HG02840 (cell line): ENCODE results near the gene MCUB.
A peak's percentile ranks its signal among the peaks of the same experiment; 100 is the strongest.
"Not testable (repeated sequence)": the region's sequence is repeated elsewhere in the genome, so short reads cannot be mapped to it uniquely, and the experiment has no call there.

Experiments
- ATAC-seq: cut with Tn5 transposase; IDR thresholded peaks from one replicate; pipeline ENCODE4 v1.9.1; 2021; ENCODE audit warnings: mild to moderate bottlenecking, moderate library complexity, moderate number of reproducible peaks; ENCODE audit not compliant: unreplicated experiment, low FRiP score

The MCUB gene, protein sequence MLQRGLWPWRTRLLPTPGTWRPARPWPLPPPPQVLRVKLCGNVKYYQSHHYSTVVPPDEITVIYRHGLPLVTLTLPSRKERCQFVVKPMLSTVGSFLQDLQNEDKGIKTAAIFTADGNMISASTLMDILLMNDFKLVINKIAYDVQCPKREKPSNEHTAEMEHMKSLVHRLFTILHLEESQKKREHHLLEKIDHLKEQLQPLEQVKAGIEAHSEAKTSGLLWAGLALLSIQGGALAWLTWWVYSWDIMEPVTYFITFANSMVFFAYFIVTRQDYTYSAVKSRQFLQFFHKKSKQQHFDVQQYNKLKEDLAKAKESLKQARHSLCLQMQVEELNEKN

DNA sequence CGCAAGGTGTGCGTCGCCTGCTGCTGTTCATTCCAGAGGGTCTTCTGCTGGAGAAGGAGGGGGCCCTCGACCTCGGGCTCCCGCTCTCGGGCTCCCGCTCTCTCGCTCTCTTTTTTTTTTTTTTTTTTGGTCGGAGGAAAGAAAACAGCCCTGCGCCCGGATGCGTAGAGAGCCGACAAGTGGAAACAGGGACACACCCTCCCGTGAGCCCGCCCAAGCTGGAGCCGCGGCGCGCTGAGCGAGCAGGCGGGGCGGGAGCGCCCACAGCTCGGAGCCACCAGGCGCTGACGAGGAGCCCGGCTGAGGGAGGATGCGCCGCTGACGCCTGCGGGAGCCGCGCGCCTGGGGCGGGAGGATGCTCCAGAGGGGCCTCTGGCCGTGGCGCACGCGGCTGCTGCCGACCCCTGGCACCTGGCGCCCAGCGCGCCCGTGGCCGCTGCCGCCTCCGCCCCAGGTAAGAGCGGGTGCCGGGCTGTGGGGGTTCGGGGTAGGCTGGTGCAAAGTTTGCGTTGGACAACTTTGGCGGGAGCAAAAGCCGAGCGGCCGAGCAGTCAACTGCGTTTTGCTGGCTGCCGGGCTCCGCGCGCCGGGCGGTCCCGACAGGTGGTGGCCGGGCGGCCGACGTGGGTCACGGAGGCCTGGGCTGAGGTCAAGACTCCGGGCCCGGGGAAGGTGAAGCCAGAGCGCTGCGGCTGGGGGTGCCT is at the start of gene MCUB:
TSS of gene MCUB (plus strand) at position 264 of the 704 bp plus-strand sequence. CDS start at position 356, 92 bp downstream.
- ATAC-seq: peak; percentile 90

DNA sequence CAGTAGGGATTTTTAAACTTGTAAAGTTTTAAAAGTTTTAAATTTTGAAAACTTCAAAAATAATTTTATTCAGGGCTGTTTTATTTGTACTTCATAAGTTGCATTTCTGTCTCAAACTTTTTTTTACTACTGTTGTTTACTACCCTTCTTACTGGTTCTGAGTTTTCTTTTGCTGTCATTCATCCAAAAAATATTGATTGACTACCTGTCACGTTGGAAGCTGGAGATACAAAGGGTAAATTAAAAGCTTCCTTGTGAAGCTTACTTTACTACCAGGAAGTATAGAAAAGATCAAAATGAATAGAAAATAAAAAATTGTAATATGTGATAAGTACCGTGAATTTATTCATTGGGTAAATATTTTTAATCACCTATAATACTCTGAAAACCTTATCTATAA is 49.4 kb upstream of the MCUB start:
- no peak for ATAC-seq

DNA sequence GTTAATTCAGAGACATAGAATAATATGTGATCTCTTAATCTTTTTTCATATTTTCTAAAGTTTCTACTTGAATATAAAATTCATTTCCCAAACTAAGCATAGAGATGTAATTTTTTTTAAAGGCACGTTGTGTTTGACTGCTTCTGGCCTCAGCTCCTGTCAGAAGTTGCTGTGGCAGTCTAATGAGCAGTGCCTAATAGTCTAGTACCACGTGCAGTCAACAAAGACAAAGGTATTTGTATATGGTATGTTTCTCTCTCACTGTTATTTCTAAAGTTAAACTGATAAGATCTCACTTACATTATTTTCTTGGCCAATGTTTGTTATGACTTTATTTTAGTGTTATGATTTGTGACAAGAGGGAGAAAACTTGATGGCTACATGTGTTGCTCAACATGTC is 48.6 kb upstream of the MCUB start:
- ATAC-seq: no peak

DNA sequence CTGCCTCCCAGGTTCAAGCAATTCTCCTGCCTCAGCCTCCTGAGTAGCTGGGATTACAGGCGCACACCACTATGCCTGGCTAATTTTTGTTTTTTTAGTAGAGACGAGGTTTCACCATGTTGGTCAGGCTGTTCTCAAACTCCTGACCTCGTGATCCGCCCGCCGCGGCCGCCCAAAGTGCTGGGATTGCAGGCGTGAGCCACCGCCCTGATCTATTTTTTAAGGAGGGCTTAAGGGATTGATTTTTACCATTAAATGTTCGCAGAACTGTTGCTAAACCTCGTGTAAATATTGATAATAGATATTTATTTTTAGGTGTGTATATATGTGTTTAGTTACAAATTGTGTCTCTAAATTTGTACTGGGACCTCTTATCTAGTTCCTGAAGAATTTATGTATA is 46.7 kb upstream of the MCUB start:
- not testable (repeated sequence) for ATAC-seq

DNA sequence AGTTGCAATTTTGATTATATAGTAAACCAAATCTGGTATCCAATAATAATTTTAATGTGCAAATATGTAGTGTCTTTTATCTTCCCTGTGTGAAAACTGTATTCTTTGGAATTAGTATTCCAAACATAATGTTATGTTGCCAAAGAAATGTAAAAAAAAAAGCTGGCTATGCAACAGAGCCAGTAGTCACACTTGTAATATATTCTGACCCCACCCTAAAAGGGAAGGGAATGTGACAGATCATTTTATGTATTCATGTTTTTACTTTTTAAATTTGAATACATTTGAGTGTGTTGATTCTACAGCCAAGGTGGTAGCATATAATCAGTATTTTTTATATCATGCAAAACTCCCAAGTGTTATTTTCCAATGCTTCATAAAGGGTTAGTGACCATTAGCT is 27.9 kb upstream of the MCUB start:
- no peak for ATAC-seq

DNA sequence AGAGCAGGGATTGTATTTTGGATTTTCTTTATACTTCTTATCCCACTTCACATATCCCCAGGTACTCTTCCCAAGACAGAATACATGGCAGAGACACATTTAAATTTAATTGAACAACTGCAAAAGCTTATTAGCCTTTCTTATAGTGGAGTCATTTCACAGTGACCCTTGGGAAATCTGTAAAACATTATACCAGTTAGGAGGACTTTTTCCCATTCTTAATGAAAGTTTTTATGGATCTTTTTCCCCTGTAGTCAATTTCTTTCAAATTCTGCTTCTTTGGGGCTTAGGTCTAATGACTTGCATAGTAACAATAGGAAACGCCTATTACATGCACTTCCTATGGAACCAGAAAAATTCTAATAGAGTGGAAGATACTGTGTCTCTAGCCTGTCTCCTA is 14.6 kb upstream of the MCUB start:
- ATAC-seq: no peak

DNA sequence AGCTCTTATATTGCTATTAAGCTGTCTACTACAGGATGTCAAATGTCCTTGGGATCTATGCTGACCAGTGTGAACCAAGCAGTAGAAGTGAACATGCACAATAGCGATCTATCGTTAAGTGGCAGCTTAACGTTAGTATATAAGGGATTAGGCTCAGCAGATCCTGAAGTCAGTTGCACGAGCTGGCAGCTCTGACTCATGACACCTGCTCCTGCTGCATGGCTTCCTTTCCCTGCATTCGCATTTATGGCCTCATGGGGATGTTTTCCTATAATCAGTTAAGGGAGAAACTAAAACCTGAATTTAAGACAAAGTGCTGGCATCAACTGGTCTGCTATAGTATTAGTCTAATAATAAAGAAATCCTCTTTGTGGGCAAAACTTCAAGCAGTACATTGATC is 12.7 kb upstream of the MCUB start:
- ATAC-seq: no peak

DNA sequence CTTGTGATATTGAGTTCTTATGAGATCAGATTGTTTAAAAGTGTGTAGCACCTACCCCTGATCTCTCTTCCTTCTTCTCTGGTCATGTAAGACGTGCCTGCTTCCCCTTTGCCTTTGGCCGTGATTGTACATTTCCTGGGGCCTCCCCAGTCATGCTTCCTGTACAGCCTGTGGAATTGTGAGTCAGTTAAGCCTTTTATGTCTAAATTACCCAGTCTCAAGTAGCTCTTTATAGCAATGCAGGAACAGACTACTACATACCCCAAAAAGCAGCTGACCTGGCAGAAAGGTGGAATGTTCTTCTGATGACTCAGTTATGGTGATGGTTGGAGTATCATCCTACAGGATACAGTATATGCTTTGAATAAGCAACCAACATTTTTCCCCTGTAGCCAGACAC is 11.4 kb upstream of the MCUB start:
- ATAC-seq: no peak

DNA sequence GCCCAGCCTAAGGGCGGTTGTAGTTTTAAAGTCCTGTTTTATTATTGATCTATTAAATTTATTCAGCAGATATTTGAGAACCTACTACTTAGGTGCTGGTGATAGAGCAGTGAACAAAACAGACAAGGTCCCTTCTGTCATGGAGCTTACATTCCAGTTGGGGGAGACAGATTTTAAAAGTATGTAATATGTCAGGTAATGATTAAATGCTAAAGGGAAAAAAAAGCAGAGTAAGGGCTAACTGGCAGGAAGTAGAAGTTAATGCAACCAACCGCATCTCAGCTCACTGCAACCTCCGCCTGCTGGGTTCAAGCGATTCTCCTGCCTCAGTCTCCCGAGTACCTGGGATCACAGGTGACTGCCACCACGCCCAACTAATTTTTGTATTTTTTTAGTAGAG is 7.8 kb upstream of the MCUB start:
- no peak for ATAC-seq

DNA sequence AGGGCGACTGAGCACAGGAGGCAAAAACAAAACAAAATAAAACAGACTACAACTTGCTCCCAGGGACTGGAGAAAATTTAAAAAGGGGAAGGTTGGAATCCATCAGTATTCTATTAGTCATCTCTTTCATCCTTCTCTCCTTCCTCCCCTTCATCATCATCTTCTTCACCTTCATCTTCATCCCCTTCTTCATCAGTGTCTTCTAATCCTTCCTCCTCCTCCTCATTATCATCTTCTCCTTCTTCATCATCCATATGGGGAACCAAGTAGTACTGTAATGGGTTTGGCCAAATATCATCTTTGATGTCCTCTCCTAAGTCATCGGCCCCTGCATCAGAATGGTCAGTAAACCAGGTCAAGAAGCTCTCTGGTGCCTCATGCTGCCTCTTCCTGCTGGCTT is 6.9 kb upstream of the MCUB start:
- ATAC-seq: no peak

DNA sequence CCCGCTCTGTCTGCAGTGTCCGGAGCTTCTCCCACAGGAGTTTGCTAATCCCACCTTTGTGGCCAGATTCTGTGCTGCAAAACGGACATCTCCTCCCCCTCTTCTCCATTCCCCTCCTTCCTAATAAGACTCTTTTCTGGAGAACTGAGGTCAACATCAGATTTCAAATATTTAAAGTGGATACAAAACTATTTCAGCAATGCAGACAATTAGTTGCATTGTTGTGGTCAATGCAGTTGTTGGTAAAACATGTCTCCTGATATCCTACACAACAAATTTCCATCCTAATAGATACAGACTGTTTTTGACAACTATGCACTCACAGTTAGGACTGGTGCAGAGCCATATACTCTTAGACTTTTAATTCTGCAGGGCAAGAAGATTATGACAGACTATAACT is 5.1 kb upstream of the MCUB start:
- ATAC-seq: no peak

DNA sequence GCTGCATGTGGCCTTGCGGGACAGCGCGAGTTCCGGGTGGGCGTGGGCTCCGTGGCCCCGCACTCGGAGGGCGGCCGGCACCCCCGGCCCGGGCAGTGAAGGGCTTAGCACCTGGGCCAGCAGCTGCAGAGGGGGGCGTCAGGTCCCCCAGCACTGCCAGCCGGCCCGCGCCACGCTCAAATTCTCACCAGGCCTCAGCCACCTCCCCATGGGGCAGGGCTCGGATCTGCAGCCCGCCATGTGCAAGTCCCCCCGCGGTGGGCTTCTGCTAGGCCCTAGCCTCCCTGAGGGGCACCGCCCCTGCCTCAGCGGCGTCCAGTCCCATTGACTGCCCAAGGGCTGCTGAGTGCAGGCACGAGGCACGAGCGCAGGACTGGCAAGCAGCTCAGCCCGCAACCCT is 2.6 kb upstream of the MCUB start:
- no peak for ATAC-seq

DNA sequence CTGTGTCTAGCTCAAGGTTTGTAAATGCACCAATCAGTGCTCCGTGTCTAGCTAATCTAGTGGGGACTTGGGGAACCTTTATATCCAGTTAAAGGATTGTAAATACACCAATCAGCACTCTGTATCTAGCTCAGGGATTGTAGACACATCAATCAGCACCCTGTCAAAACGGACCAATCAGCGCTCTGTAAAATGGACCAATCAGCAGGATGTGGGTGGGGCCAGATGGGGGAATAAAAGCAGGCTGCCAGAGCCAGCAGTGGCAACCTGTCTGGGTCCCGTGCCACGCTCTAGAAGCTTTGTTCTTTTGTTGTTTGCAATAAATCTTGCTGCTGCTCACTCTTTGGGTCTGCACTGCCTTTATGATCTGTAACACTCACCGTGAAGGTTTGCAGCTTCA is 2.0 kb upstream of the MCUB start:
- not testable (repeated sequence) for ATAC-seq

DNA sequence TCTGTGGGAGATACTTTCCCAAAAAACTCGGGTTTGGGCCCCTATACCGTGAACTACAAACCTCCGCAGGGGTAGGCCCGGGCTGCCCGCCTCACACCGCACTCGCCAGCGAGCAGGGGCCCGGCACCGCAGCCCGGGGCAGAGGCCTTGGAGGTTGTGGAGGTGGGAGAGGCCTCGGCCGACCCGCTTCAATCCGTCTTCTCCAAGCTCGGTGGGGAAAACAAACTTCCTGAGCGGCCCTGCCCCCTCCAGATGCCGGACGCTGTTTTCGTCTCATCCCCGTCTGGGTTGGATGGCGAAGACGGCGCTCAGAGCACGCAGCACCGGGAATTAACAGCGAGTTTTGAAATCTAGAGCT is 442 bp upstream of the MCUB start:
- peak; percentile 17 for ATAC-seq

DNA sequence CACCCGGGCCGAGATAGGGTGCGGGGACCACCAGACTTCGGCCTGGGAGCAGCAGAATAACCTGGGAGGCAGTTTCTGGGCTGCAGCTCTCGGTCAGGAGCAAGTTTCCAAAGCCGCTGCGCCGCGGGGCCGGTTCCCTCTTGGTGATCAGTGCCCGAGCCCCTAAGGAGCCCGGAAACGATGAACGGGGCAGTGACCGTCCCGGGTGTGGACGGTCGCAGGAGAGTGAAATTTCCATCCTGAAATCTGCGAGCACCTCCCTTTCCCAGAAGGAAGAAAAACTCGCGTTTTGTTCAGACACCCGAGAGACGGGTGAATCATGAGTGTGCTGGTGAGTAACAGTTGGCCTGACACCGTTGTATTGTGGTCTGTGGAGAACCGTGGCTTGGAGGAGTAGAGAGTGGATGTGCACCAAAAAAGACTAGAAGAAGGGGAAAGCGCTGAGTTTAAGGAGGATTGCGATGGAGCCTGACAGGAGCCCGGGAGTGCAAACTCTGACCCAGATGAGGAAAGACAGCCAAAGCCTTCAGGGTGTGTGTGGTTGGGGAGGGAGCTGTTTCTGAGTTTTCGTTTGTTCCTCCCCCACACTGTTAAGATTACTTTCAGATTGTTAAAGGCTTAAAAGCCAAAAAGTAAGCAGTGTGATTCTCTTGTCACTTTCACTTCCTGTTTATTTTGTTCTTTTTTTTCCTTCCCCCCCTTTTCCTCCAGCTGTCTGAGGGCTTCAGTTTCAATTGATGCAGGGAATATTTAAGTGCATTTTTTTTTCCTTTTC is 828 bp downstream of the MCUB start:
- ATAC-seq: peak; percentile 57

DNA sequence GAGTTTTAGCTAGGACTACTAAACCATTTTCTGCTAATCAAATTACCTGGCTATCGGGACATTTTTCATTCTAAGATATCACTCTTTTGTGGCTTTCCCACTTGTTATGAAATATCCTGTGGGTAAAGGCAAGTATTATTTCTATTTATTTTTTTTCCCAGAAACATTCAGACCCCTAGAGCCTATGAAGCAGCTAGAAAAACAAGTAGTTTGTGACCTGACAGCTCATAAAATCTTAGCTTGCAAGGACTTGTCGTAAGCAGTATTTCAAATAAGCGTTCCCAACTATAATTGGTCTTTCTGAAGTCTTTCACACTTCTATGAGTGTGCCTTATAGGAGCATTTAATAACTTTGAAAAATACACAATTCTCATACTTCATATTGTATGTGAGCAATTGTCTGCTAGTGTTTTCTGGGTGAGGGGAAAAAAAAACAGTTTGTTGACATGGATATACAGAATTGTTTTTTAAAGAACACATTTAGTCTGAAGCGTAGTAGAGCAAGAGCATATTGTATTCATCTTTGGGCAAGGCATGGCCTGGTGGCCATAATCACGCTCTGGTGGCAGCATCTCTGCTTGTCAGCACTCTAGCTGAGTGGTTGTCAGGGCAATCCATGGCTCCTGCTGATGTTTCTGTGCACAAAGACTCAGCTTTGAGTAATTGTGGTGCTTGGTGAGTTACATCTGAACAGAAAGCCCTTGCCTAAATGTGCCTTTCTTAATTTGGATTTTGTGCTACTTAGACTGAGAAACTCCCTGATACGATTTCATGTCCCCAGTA is 2.6 kb downstream of the MCUB start:
- ATAC-seq: no peak

DNA sequence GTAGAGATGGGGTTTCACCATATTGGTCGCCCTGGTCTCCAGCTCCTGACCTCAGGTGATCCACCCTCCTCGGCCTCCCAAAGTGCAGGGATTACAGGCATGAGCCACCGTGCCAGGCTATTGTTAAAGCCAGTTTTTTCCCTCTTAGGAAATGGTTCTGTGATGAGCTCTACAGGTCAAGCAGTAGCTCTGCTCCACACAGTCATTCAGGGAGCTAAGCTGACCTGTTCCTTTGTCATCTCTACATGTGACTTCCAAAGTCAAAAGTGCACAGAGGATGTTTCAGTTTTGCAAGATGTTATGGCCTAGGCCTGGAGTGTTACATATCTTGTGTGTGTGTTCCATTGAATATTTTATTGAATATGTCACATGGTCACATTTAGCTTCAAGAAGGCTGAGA is 11.4 kb downstream of the MCUB start:
- no peak for ATAC-seq

DNA sequence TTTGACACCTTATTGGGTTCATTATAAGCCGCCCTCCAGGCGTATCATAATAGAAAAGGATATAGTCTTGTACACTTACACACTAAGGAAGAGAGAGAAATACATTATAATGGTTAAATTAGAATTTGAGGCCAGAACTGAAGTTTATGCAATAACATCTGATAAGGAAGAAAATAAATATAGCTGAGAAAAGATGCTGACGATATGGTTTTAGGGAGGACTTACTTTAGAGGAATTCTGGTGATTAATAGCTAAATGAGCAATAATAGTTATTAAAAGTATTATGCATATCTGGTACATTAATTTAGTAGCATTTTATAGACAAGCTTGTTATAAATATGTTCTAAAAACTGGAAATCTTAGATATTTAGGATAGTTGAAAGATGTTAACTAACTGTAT is 12.1 kb downstream of the MCUB start:
- ATAC-seq: no peak

DNA sequence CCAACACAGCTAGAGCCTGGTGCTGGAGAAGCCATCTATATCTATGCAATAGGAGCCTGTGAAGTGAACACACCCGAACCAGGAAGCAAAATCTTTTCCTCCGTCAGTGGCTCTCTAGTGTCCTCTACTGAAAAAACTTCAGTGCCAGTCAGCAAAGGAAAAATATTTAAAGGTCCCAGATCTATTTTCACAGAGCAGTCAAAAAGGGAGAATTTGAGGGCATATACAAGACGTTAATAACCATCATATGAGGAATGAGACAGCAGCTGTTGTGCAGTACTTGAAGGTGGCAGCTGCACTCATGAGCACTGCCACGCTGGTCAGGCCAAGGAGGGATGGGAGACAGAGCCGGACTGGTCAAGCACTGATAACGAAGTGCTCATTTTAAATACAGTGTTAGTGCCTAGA is 14.4 kb downstream of the MCUB start:
- ATAC-seq: no peak

DNA sequence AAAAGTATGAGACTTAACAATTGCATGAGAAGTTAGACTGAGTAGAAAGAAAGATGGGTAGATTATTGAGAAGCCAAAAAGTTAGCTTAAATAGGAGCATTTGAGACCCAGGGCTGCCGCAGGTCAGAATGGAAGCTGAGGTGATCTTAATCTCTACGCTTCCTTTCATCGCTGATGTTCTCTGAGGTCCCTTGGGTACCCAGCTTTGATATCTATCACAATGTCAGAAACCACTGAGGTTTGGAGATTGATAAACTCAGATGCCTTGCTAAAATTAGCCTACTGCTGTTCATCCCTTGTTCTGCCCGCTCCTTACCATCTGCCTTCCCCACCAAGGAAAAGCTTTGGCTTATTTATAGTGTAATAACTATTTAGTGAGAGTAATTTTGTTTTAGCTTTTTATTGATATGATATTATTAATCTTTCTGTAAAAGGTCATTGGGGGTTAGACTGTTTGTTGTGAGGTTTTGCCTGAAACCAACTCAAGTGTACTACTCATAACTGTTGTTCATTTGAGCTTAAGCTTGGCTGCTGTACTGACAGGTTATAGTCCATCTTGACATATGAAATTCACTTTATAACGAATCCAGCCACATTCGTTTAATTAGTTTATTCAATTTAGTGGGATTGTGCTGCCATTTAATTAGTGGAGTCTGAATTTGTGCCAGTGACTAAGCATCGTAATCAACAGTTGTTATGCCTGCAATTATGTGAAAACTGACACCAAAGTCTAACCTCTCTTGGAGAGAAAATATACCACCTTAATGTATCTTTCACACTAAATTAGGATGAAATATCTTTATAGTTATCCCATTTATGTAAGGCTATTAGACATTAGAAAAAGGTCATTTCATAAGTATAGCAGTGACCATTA is 15.1 kb downstream of the MCUB start:
- ATAC-seq: no peak
